K562 (cell line): ENCODE data around the gene LIX1L. TPM values are rescaled to one million over a fixed set of nuclear protein-coding genes. Genes with fewer than 3 reads are reported as not detected.

Source experiments
- ARID2 ChIP-seq: fragments of 450-650 bp; IDR thresholded peaks from 2 replicates; pipeline ENCODE4 v1.6.1; 2017; ENCODE audit warnings: antibody characterized with exemption, mild to moderate bottlenecking
- ATF1 ChIP-seq, 2 experiments: fragments of 450-650 bp in 1 of 2; IDR thresholded peaks; 2 replicates each; pipeline ENCODE4 v1.6.1; 2016; ENCODE audit warnings: missing compliant biosample characterization in 1 of 2, missing genetic modification characterization in 1 of 2
- BACH1 ChIP-seq: fragments of 200-800 bp; sonication (Bioruptor generic); IDR thresholded peaks from 2 replicates; pipeline ENCODE4 v1.6.1; 2016; ENCODE audit warnings: missing genetic modification characterization, missing compliant biosample characterization
- BRD9 ChIP-seq: fragments of 450-650 bp; IDR thresholded peaks from 2 replicates; pipeline ENCODE4 v1.6.1; 2018; ENCODE audit warnings: low read depth; ENCODE audit not compliant: partially characterized antibody
- CBX3 ChIP-seq, 2 experiments: IDR thresholded peaks; 1 replicate in 1 of 2; 2 replicates in 1 of 2; pipeline ENCODE4 v1.6.1; 2012; ENCODE audit warnings: inconsistent platforms in 2 of 2, low read length in 2 of 2, borderline replicate concordance in 1 of 2, control low read depth in 1 of 2
- CCNT2 ChIP-seq: IDR thresholded peaks from 2 replicates; pipeline ENCODE4 v1.6.1; 2011; ENCODE audit warnings: borderline replicate concordance, low read depth, mild to moderate bottlenecking, moderate library complexity, mixed read lengths, low read length; ENCODE audit not compliant: insufficient read length; ENCODE audit errors: extremely low read depth
- CHD1 ChIP-seq: fragments of 200-600 bp; sonication (generic); IDR thresholded peaks from one replicate; pipeline ENCODE4 v1.6.1; 2012; ENCODE audit warnings: mild to moderate bottlenecking, moderate library complexity, low read length, inconsistent platforms
- CTCF ChIP-seq, 3 experiments: IDR thresholded peaks in 2 of 3; conservative IDR thresholded peaks in 1 of 3; 2 replicates each; pipeline ENCODE4 v1.5.1; 2011 to 2012; ENCODE audit warnings: low read length in 3 of 3, mild to moderate bottlenecking in 3 of 3, control low read depth in 2 of 3, improper control_type of control experiment in 1 of 3, inconsistent platforms in 1 of 3, low read depth in 1 of 3, mixed read lengths in 1 of 3, moderate library complexity in 1 of 3; ENCODE audit not compliant: insufficient read depth in 2 of 3
- DACH1 ChIP-seq: fragments of 450-650 bp; IDR thresholded peaks from 2 replicates; pipeline ENCODE4 v1.6.1; 2018; ENCODE audit not compliant: partially characterized antibody
- DIDO1 ChIP-seq: fragments of 450-650 bp; IDR thresholded peaks from 2 replicates; pipeline ENCODE4 v1.6.1; 2016; ENCODE audit warnings: low read depth, missing biosample characterization, missing genetic modification characterization
- ESRRA ChIP-seq: fragments of 450-650 bp; IDR thresholded peaks from 2 replicates; pipeline ENCODE4 v1.6.1; 2014; ENCODE audit warnings: low read depth, mild to moderate bottlenecking, moderate library complexity, borderline replicate concordance
- HDAC6 ChIP-seq: IDR thresholded peaks from 2 replicates; pipeline ENCODE4 v1.6.1; 2012; ENCODE audit warnings: low read depth, mild to moderate bottlenecking, control low read depth, inconsistent platforms, low read length, moderate library complexity
- HNRNPLL ChIP-seq: fragments of 200-400 bp; formaldehyde crosslinking; IDR thresholded peaks from 2 replicates; pipeline ENCODE4 v1.6.1; 2017; ENCODE audit warnings: low read length, low read depth, mild to moderate bottlenecking; ENCODE audit not compliant: poor library complexity, severe bottlenecking
- HSF4 ChIP-seq: fragments of 250-450 bp; sonication (Bioruptor Pico); IDR thresholded peaks from 2 replicates; pipeline ENCODE4 v2.1.2; 2022; ENCODE audit warnings: mild to moderate bottlenecking, moderate library complexity, borderline replicate concordance
- KDM1A ChIP-seq, 2 experiments: fragments of 450-650 bp; IDR thresholded peaks; 2 replicates each; pipeline ENCODE4 v1.6.1; 2016; ENCODE audit warnings: mild to moderate bottlenecking in 2 of 2
- MAFG ChIP-seq: fragments of 450-650 bp; conservative IDR thresholded peaks from 2 replicates; pipeline ENCODE4 v1.6.1; 2016; ENCODE audit warnings: missing genetic modification characterization, missing compliant biosample characterization
- MAFK ChIP-seq: IDR thresholded peaks from 2 replicates; pipeline ENCODE4 v1.6.1; 2011; ENCODE audit warnings: low read length, improper control_type of control experiment
- NBN ChIP-seq: fragments of 450-650 bp; IDR thresholded peaks from 2 replicates; pipeline ENCODE4 v1.6.1; 2016; ENCODE audit warnings: low read depth, mild to moderate bottlenecking
- NR2C1 ChIP-seq, 2 experiments: fragments of 450-650 bp; IDR thresholded peaks; 2 replicates each; pipeline ENCODE4 v1.6.1; 2017; ENCODE audit warnings: mild to moderate bottlenecking in 2 of 2, antibody characterized with exemption in 1 of 2, inconsistent platforms in 1 of 2, missing compliant biosample characterization in 1 of 2, missing genetic modification characterization in 1 of 2
- RAD51 ChIP-seq: fragments of 450-650 bp; IDR thresholded peaks from 2 replicates; pipeline ENCODE4 v1.7.1; 2016; ENCODE audit warnings: low read depth, mild to moderate bottlenecking, borderline replicate concordance
- ZC3H11A ChIP-seq: IDR thresholded peaks from 2 replicates; pipeline ENCODE4 v1.6.1; 2012; ENCODE audit warnings: low read depth, low read length, improper control_type of control experiment
- ZFP30 ChIP-seq: fragments of 250-450 bp; sonication (Bioruptor Pico); IDR thresholded peaks from 2 replicates; pipeline ENCODE4 v1.8.0; 2022; ENCODE audit warnings: moderate library complexity, mild to moderate bottlenecking, inconsistent platforms, borderline replicate concordance
- ZNF280B ChIP-seq: fragments of 250-450 bp; sonication (Bioruptor Pico); IDR thresholded peaks from 2 replicates; pipeline ENCODE4 v1.5.1; 2021; ENCODE audit warnings: mild to moderate bottlenecking
- ZNF311 ChIP-seq: fragments of 250-450 bp; sonication (Bioruptor Pico); IDR thresholded peaks from 2 replicates; pipeline ENCODE4 v1.4.0; 2020; ENCODE audit warnings: mild to moderate bottlenecking, moderate library complexity
- ZNF431 ChIP-seq: sonication (generic); formaldehyde crosslinking; IDR thresholded peaks from 2 replicates; pipeline ENCODE4 v1.8.0; 2022; ENCODE audit warnings: mild to moderate bottlenecking, missing genetic modification reagents
- ZNF644 ChIP-seq: fragments of 200-800 bp; sonication (Bioruptor generic); IDR thresholded peaks from 2 replicates; pipeline ENCODE4 v1.6.1; 2016; ENCODE audit warnings: low read depth, missing genetic modification characterization, missing compliant biosample characterization
- polyA plus RNA-seq, 8 experiments: library from polyadenylated mRNA; depleted of rRNA in 4 of 8; stranded (reverse) in 5 of 8; unstranded in 3 of 8; fragments of >200 nt; fragmentation: Nextera tagmentation in 2 of 8; fragmentation: Illumina TruSeq in 1 of 8; extraction: Ambion mirVana in 2 of 8; extraction: Trizol in 1 of 8; gene quantifications; 2 replicates each; pipeline versions ENCODE4 v1.2.1 to v1.2.3, GENCODE V29; 2011 to 2014; ENCODE audit warnings: inconsistent platforms in 1 of 8, missing spikeins in 1 of 8
- total RNA-seq, 7 experiments: library from RNA; depleted of rRNA in 6 of 7; stranded (reverse); fragments of >200 nt in 6 of 7; fragmentation: Illumina TruSeq in 2 of 7; extraction: Trizol in 2 of 7; gene quantifications; 2 replicates each; pipeline versions ENCODE4 v1.2.1 to v1.2.3, GENCODE V29; 2011 to 2021; ENCODE audit warnings: low replicate concordance in 1 of 7

Gene LIX1L
- total and polyA plus RNA-seq, 9 of the 15 experiments (the other 6 are each of a cell fraction or from before 2014, with no cell fraction given) = 4.6 to 26.5 (median 12.5) TPM

- no peak for TF ChIP-seq ATF1 (CRISPR knock-in tag; IDR thresholded peaks at IDR 0.05)
- peak; percentile 68 for TF ChIP-seq ATF1 (tag; IDR thresholded peaks at IDR 0.05)
- no peak; the same call in 1 of the 2 replicates for TF ChIP-seq RAD51
- TF ChIP-seq CBX3 (IDR thresholded peaks at IDR 0.05; ENCODE audit: borderline replicate concordance in 1 of 2, low read length in 2 of 2) = no peak
- TF ChIP-seq KDM1A (IDR thresholded peaks at IDR 0.05) = no peak
- no peak for TF ChIP-seq ZNF644 (tag)
- no peak for TF ChIP-seq ESRRA
- peak; percentile 49 for TF ChIP-seq HNRNPLL
- no peak for TF ChIP-seq HDAC6
- no peak for TF ChIP-seq DACH1
- peak; percentile 76 for TF ChIP-seq CHD1
- TF ChIP-seq CTCF (IDR thresholded peaks at IDR 0.05 in 2 of 3, conservative IDR thresholded peaks at IDR 0.05 in 1 of 3; ENCODE audit: insufficient read depth in 2 of 3, low read depth in 1 of 3, low read length in 3 of 3) = no peak; a peak in 1 of 6 replicates
- TF ChIP-seq BRD9 = no peak
- TF ChIP-seq BACH1 (tag) = no peak
- peak; percentile 49 for TF ChIP-seq NR2C1 (IDR thresholded peaks at IDR 0.05)
- TF ChIP-seq NR2C1 (tag; IDR thresholded peaks at IDR 0.05) = no peak
- peak; percentile 18; the same call in 1 of the 2 replicates for TF ChIP-seq DIDO1 (tag)
- no peak for TF ChIP-seq ZNF280B
- peak; percentile 24 for TF ChIP-seq CCNT2
- no peak for TF ChIP-seq ZNF311 (CRISPR knock-in tag)
- TF ChIP-seq ZNF431 = peak; percentile 49; the same call in 1 of the 2 replicates
- TF ChIP-seq ZFP30 (CRISPR knock-in tag) = no peak
- no peak for TF ChIP-seq ZC3H11A
- TF ChIP-seq MAFK = no peak
- no peak for TF ChIP-seq ARID2
- no peak for TF ChIP-seq NBN
- TF ChIP-seq HSF4 (CRISPR knock-in tag) = no peak
- no peak for TF ChIP-seq MAFG
Observed at GRCh38 chr1:145918144-145918991, 39.4 kb downstream of the LIX1L start, which contains the start of gene PEX11B (continued).
